ENCODE measurements around the gene TBX21.

Gene TBX21

DNA sequence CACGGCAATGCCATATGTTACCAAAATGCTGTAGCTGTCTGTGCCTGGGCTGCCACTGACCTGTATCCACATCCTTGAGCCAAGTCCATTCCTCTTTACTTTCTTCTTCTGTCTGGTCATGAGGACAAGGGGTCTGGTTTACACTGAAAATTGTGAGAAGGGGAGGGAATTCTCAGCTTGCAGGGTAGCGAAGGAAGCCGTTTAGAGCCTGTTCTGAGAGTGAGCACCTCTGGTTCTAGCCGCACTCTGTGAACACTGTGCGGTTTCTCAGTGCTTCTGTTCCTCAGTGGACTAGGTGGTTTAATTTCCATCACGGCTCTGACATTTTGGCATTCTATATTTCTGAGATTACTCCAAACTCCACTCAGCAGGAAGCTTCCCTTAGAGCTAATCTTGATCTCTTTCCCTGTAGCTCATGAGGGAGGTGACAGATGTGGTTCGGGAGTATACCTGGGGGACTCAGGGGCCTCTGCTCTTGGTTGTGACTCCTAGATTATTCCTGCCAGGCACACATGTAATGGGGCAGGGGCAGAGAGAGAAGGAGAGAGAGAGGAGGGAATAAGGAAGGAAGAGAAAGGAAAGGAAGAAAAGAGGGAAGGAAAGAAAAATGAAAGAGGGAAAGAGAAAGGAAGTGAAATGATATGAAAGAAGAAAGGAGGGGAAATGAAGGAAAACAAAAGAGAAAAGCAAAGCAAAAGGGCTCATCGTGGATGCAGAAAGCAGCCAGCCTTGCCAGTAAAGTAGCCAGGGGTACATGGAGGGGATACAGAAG, 14.2 kb upstream of the TBX21 start:
- no peaks in the 10 kb centered on the region for H3K36me3 ChIP-seq (replicated peaks; ENCODE audit: insufficient read depth, low read length)
- H4K20me1 ChIP-seq (ENCODE audit: insufficient read depth, low read length), result no peaks in the 10 kb centered on the region
- no peaks in the 10 kb centered on the region for H3K9me3 ChIP-seq (replicated peaks; ENCODE audit: insufficient read depth, low read length)
- no peak overlapping the region for H3K27ac ChIP-seq (ENCODE audit: low read length)
- no peak overlapping the region for H3K9ac ChIP-seq (ENCODE audit: low read length)
- H3K4me1 ChIP-seq (ENCODE audit: low read length), result peaks cover 18% of the 10 kb centered on the region
- no peak for TF ChIP-seq EZH2 (optimal IDR thresholded peaks at IDR 0.05; ENCODE audit: low read depth, low read length)
- no peak for TF ChIP-seq EZH2phosphoT487 (IDR thresholded peaks at IDR 0.05; ENCODE audit: low read length)
- TF ChIP-seq, protein P1, sequence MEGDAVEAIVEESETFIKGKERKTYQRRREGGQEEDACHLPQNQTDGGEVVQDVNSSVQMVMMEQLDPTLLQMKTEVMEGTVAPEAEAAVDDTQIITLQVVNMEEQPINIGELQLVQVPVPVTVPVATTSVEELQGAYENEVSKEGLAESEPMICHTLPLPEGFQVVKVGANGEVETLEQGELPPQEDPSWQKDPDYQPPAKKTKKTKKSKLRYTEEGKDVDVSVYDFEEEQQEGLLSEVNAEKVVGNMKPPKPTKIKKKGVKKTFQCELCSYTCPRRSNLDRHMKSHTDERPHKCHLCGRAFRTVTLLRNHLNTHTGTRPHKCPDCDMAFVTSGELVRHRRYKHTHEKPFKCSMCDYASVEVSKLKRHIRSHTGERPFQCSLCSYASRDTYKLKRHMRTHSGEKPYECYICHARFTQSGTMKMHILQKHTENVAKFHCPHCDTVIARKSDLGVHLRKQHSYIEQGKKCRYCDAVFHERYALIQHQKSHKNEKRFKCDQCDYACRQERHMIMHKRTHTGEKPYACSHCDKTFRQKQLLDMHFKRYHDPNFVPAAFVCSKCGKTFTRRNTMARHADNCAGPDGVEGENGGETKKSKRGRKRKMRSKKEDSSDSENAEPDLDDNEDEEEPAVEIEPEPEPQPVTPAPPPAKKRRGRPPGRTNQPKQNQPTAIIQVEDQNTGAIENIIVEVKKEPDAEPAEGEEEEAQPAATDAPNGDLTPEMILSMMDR (IDR thresholded peaks at IDR 0.05; ENCODE audit: low read length), result no peak
- no peak overlapping the region for H3K4me3 ChIP-seq (ENCODE audit: low read length)
- no peaks in the 10 kb centered on the region for H3K9me2 ChIP-seq (replicated peaks; ENCODE audit: insufficient read depth, low read length)
- peaks cover 45% of the 10 kb centered on the region for H3K27me3 ChIP-seq (replicated peaks; ENCODE audit: insufficient read depth, low read length)
- H2AFZ ChIP-seq (ENCODE audit: low read length), result no peak overlapping the region
- no peak for DNase-seq
- H3K79me2 ChIP-seq (ENCODE audit: low read length), result no peaks in the 10 kb centered on the region
- H3K4me2 ChIP-seq (ENCODE audit: low read depth, low read length), result peak overlapping the region; percentile 33; the same call in 1 of the 2 replicates
- H3F3A ChIP-seq (ENCODE audit: insufficient read depth, low read length), result 0 out of 2 replicates have a peak, but pooled peaks cover 7% of the 10 kb centered on the region

DNA sequence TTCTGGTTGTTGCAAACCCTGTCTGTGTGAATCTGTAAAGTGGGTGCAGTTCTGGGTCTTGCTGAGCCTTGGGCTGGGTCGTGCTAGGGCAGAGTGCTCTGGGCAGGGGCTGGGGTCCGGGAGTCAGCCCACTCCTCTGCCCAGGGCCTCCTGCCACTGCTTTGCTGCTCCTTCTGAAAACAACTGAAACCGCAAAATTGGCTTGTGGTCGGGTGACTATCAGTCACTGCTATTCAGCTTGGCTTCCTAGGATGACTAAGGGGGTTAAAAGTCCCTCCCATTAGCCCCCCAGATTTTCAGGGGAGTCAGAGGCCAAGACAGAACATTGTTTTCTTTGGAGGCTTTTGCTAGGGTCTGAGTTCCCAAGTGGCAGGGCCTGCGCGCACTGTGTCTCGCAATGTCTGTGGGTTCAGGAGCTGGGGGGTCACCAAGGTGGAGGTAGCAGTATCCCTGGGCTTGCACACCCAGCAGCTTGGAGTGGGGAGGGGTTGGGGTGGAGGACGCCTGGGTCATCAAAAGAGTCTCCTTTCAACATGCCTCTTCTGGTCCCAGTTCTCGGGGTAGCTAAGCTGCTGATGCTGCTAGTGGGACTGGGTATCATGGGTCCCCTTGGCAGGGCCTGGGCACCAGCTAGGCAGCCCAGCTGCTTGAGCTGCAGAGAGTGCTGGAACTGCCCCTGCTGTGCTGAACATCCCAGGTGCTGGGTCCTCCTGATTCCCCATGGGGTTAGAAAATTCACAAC, 13.5 kb upstream of the TBX21 start:
- Histone ChIP-seq H3K4me3 (ENCODE audit: low read length) (no peak overlapping the region), H3K9ac (ENCODE audit: low read length) (no peak overlapping the region), H2AFZ (ENCODE audit: low read length) (no peak overlapping the region), H3K79me2 (ENCODE audit: low read length) (no peaks in the 10 kb centered on the region), H3K9me3 (replicated peaks; ENCODE audit: insufficient read depth, low read length) (no peaks in the 10 kb centered on the region), H4K20me1 (ENCODE audit: insufficient read depth, low read length) (no peaks in the 10 kb centered on the region), H3K4me2 (ENCODE audit: low read depth, low read length) (peak overlapping the region; percentile 33; the same call in 1 of the 2 replicates), H3K4me1 (ENCODE audit: low read length) (peaks cover 18% of the 10 kb centered on the region), H3F3A (ENCODE audit: insufficient read depth, low read length) (0 out of 2 replicates have a peak, but pooled peaks cover 7% of the 10 kb centered on the region), H3K27ac (ENCODE audit: low read length) (no peak overlapping the region), H3K27me3 (replicated peaks; ENCODE audit: insufficient read depth, low read length) (peaks cover 45% of the 10 kb centered on the region), H3K36me3 (replicated peaks; ENCODE audit: insufficient read depth, low read length) (no peaks in the 10 kb centered on the region), H3K9me2 (replicated peaks; ENCODE audit: insufficient read depth, low read length) (no peaks in the 10 kb centered on the region)
- TF ChIP-seq, protein P1 (IDR thresholded peaks at IDR 0.05; ENCODE audit: low read length), result no peak
- TF ChIP-seq EZH2 (optimal IDR thresholded peaks at IDR 0.05; ENCODE audit: low read depth, low read length), result no peak
- DNase-seq, result peak; percentile 42

DNA sequence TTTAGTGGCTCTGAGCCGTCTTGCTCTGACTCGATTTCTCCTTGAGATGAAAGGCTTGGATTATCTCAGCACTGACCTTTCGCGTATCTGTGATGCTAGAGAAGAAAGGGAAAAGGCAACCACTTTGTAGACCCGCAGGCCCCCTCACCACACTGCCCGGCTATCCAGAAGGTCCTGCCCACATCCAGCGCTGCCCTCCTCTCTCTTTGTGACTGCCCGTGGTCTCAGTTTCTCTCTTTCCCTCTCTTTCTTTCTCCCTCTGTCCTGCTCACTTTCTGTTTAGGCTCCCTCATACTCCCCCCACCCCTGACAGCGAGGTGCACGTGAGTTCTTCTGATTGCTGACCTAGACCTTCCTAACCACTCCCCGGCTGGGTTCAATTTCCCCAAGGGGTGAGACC, 12.8 kb upstream of the TBX21 start:
- no peak overlapping the region for H3K27ac ChIP-seq (ENCODE audit: low read length)
- no peaks in the 10 kb centered on the region for H3K9me3 ChIP-seq (replicated peaks; ENCODE audit: insufficient read depth, low read length)
- no peak overlapping the region for H2AFZ ChIP-seq (ENCODE audit: low read length)
- no peaks in the 10 kb centered on the region for H3K79me2 ChIP-seq (ENCODE audit: low read length)
- TF ChIP-seq EZH2 (optimal IDR thresholded peaks at IDR 0.05; ENCODE audit: low read depth, low read length), result no peak
- TF ChIP-seq EZH2phosphoT487 (IDR thresholded peaks at IDR 0.05; ENCODE audit: low read length), result no peak
- TF ChIP-seq, protein P1 (IDR thresholded peaks at IDR 0.05; ENCODE audit: low read length), result no peak
- no peaks in the 10 kb centered on the region for H4K20me1 ChIP-seq (ENCODE audit: insufficient read depth, low read length)
- H3K4me1 ChIP-seq (ENCODE audit: low read length), result peaks cover 18% of the 10 kb centered on the region
- no peaks in the 10 kb centered on the region for H3K9me2 ChIP-seq (replicated peaks; ENCODE audit: insufficient read depth, low read length)
- peak overlapping the region; percentile 33; the same call in 1 of the 2 replicates for H3K4me2 ChIP-seq (ENCODE audit: low read depth, low read length)
- 0 out of 2 replicates have a peak, but pooled peaks cover 7% of the 10 kb centered on the region for H3F3A ChIP-seq (ENCODE audit: insufficient read depth, low read length)
- H3K9ac ChIP-seq (ENCODE audit: low read length), result no peak overlapping the region
- H3K36me3 ChIP-seq (replicated peaks; ENCODE audit: insufficient read depth, low read length), result no peaks in the 10 kb centered on the region
- DNase-seq, result no peak
- no peak overlapping the region for H3K4me3 ChIP-seq (ENCODE audit: low read length)
- H3K27me3 ChIP-seq (replicated peaks; ENCODE audit: insufficient read depth, low read length), result peaks cover 50% of the 10 kb centered on the region
